HG02571 (cell line): Measurements from ENCODE around the gene C10orf143.

Experiments
- ATAC-seq: cut with Tn5 transposase; IDR thresholded peaks from one replicate; pipeline ENCODE4 v1.9.1; 2021; ENCODE audit warnings: mild to moderate bottlenecking, moderate library complexity; ENCODE audit not compliant: unreplicated experiment

C10orf143 gene

GRCh38 chr10:130061760-130062159 is 48.9 kb downstream of the C10orf143 start:
- no peak for ATAC-seq

GRCh38 chr10:130054021-130054420 is 56.6 kb downstream of the C10orf143 start:
- no peak for ATAC-seq

GRCh38 chr10:130053561-130053960 is 57.1 kb downstream of the C10orf143 start:
- ATAC-seq = no peak

- ATAC-seq = no peak
Measured at GRCh38 chr10:130052193-130052592, 58.4 kb downstream of the C10orf143 start.

- ATAC-seq = no peak
Measured at GRCh38 chr10:130050721-130051120, 59.9 kb downstream of the C10orf143 start.

- no peak for ATAC-seq
Measured at GRCh38 chr10:130049987-130050386, 60.6 kb downstream of the C10orf143 start.

- ATAC-seq = no peak
Measured at GRCh38 chr10:130049244-130049643, 61.4 kb downstream of the C10orf143 start.

GRCh38 chr10:130048081-130048480 is 62.5 kb downstream of the C10orf143 start:
- ATAC-seq = no peak

- no peak for ATAC-seq
Measured at GRCh38 chr10:130047336-130047735, 63.3 kb downstream of the C10orf143 start.

- ATAC-seq = no peak
Measured at GRCh38 chr10:130046591-130046990, 64.0 kb downstream of the C10orf143 start.

GRCh38 chr10:130045801-130046321 is 64.8 kb downstream of the C10orf143 start:
- no peak for ATAC-seq

GRCh38 chr10:130045091-130045652 is 65.5 kb downstream of the C10orf143 start:
- no peak for ATAC-seq

- ATAC-seq = no peak
Measured at GRCh38 chr10:130044067-130045061, 66.3 kb downstream of the C10orf143 start.

GRCh38 chr10:130043491-130043890 is 67.1 kb downstream of the C10orf143 start:
- no peak for ATAC-seq

- no peak for ATAC-seq
Measured at GRCh38 chr10:130042381-130042780, 68.2 kb downstream of the C10orf143 start.

GRCh38 chr10:130041451-130042371 is 68.9 kb downstream of the C10orf143 start:
- ATAC-seq = no peak

- no peak for ATAC-seq
Measured at GRCh38 chr10:130040817-130041330, 69.8 kb downstream of the C10orf143 start.

- no peak for ATAC-seq
Measured at GRCh38 chr10:130040351-130040750, 70.3 kb downstream of the C10orf143 start.

- no peak for ATAC-seq
Measured at GRCh38 chr10:130039141-130039540, 71.5 kb downstream of the C10orf143 start.

GRCh38 chr10:130038611-130039109 is 72.0 kb downstream of the C10orf143 start:
- ATAC-seq = no peak
